Stimulated activated CD8-positive, alpha-beta memory T cell treated with anti-CD3 and anti-CD28 coated beads, Interleukin-15, amount 100 ng/mL, for 48 hours (primary cell): ENCODE measurements around the gene IFNL2.
"Not testable (repeated sequence)": the region's sequence is repeated elsewhere in the genome, so short reads cannot be mapped to it uniquely, and the experiment has no call there.

ENCODE experiments used
- DNase-seq, 2 donors: peaks; one replicate each; pipeline ENCODE4 v3.0.0-alpha.2; 2020; ENCODE audit warnings: low read depth in 2 of 2

The IFNL2 gene

GRCh38 chr19:39253374-39254149 lies 14.6 kb upstream of the IFNL2 start:
- DNase-seq = no peak

GRCh38 chr19:39254531-39255345 lies 13.5 kb upstream of the IFNL2 start:
- DNase-seq = no peak

- DNase-seq = no peak
Observed at GRCh38 chr19:39257227-39257626, 11.0 kb upstream of the IFNL2 start.

- no peak for DNase-seq
Observed at GRCh38 chr19:39261704-39262103, 6.5 kb upstream of the IFNL2 start.

GRCh38 chr19:39262496-39262895 lies 5.7 kb upstream of the IFNL2 start:
- no peak for DNase-seq

- no peak for DNase-seq
Observed at GRCh38 chr19:39263912-39264305, 4.3 kb upstream of the IFNL2 start.

GRCh38 chr19:39264306-39265290 lies 3.6 kb upstream of the IFNL2 start:
- no peak for DNase-seq

GRCh38 chr19:39265321-39265916 lies 2.8 kb upstream of the IFNL2 start:
- DNase-seq = no peak

GRCh38 chr19:39268531-39269223 lies 481 bp downstream of the IFNL2 start:
- DNase-seq = not testable (repeated sequence)

- not testable (repeated sequence) for DNase-seq
Observed at GRCh38 chr19:39269369-39269768, 1.2 kb downstream of the IFNL2 start.

- no peak for DNase-seq
Observed at GRCh38 chr19:39270036-39270871, 2.1 kb downstream of the IFNL2 start.

- not testable (repeated sequence) for DNase-seq
Observed at GRCh38 chr19:39273859-39274258, 5.7 kb downstream of the IFNL2 start.

- DNase-seq = no peak
Observed at GRCh38 chr19:39275578-39275977, 7.4 kb downstream of the IFNL2 start.

GRCh38 chr19:39276740-39277139 lies 8.5 kb downstream of the IFNL2 start:
- no peak for DNase-seq

- no peak for DNase-seq
Observed at GRCh38 chr19:39277598-39277997, 9.4 kb downstream of the IFNL2 start.

GRCh38 chr19:39282021-39282420 lies 13.8 kb downstream of the IFNL2 start:
- DNase-seq = no peak

GRCh38 chr19:39284032-39284431 lies 15.8 kb downstream of the IFNL2 start:
- no peak for DNase-seq

- DNase-seq = no peak
Observed at GRCh38 chr19:39293394-39293793, 25.2 kb downstream of the IFNL2 start.

- no peak for DNase-seq
Observed at GRCh38 chr19:39296055-39296645, 28.0 kb downstream of the IFNL2 start, which contains the start of gene IFNL1. Gene IFNL1, plus strand, starts transcription at chr19:39296407. Its CDS starts 15 bp downstream, at chr19:39296422.
